K562 (cell line): ENCODE results near the gene TAF4. TPM values are rescaled to one million over a fixed set of nuclear protein-coding genes. Genes with fewer than 3 reads are reported as not detected.
A peak's percentile ranks its signal among the peaks of the same experiment; 100 is the strongest.

Experiments used
- ARID2 ChIP-seq: fragments of 450-650 bp; IDR thresholded peaks from 2 replicates; pipeline ENCODE4 v1.6.1; 2017; ENCODE audit warnings: antibody characterized with exemption, mild to moderate bottlenecking
- BCOR ChIP-seq: fragments of 450-650 bp; IDR thresholded peaks from 2 replicates; pipeline ENCODE4 v1.6.1; 2016
- CBFB ChIP-seq: sonication (generic); formaldehyde crosslinking; IDR thresholded peaks from 2 replicates; pipeline ENCODE4 v1.4.0; 2020; ENCODE audit warnings: mild to moderate bottlenecking, missing genetic modification reagents
- CC2D1A ChIP-seq: fragments of 450-650 bp; IDR thresholded peaks from 2 replicates; pipeline ENCODE4 v1.6.1; 2017; ENCODE audit warnings: mild to moderate bottlenecking
- IRF1 ChIP-seq: sonication (generic); formaldehyde crosslinking; IDR thresholded peaks from 2 replicates; pipeline ENCODE4 v1.8.0; 2022; ENCODE audit warnings: missing genetic modification reagents, mild to moderate bottlenecking, borderline replicate concordance
- NCOA4 ChIP-seq: fragments of 450-650 bp; IDR thresholded peaks from 2 replicates; pipeline ENCODE4 v1.6.1; 2018; ENCODE audit warnings: mild to moderate bottlenecking; ENCODE audit not compliant: partially characterized antibody
- TFE3 ChIP-seq: fragments of 450-650 bp; formaldehyde crosslinking; IDR thresholded peaks from 2 replicates; pipeline ENCODE4 v1.4.0; 2020; ENCODE audit warnings: mild to moderate bottlenecking, mixed read lengths
- USF2 ChIP-seq: sonication (generic); formaldehyde crosslinking; IDR thresholded peaks from 2 replicates; pipeline ENCODE4 v1.5.0; 2020; ENCODE audit warnings: missing genetic modification reagents
- ZBTB40 ChIP-seq, 2 experiments: fragments of 450-650 bp in 1 of 2; sonication (generic) in 1 of 2; formaldehyde crosslinking in 1 of 2; IDR thresholded peaks; 2 replicates each; pipeline versions ENCODE4 v1.7.1 to v1.9.0; 2016 to 2022; ENCODE audit warnings: inconsistent platforms in 1 of 2, mild to moderate bottlenecking in 1 of 2, missing genetic modification reagents in 1 of 2
- ZKSCAN1 ChIP-seq: fragments of 150-350 bp; IDR thresholded peaks from 2 replicates; pipeline ENCODE4 v1.6.1; 2016; ENCODE audit warnings: low read depth, low read length
- polyA plus RNA-seq, 8 experiments: library from polyadenylated mRNA; depleted of rRNA in 4 of 8; stranded (reverse) in 5 of 8; unstranded in 3 of 8; fragments of >200 nt; fragmentation: Nextera tagmentation in 2 of 8; fragmentation: Illumina TruSeq in 1 of 8; extraction: Ambion mirVana in 2 of 8; extraction: Trizol in 1 of 8; gene quantifications; 2 replicates each; pipeline versions ENCODE4 v1.2.1 to v1.2.3, GENCODE V29; 2011 to 2014; ENCODE audit warnings: inconsistent platforms in 1 of 8, missing spikeins in 1 of 8
- total RNA-seq, 7 experiments: library from RNA; depleted of rRNA in 6 of 7; stranded (reverse); fragments of >200 nt in 6 of 7; fragmentation: Illumina TruSeq in 2 of 7; extraction: Trizol in 2 of 7; gene quantifications; 2 replicates each; pipeline versions ENCODE4 v1.2.1 to v1.2.3, GENCODE V29; 2011 to 2021; ENCODE audit warnings: low replicate concordance in 1 of 7

TAF4 gene
- total and polyA plus RNA-seq, 9 of the 15 experiments (the other 6 are each of a cell fraction or from before 2014, with no cell fraction given), result 0.44 to 28.3 (median 5.6) TPM

- 0 out of 2 replicates have a peak, but pooled peaks have one; percentile 34 for TF ChIP-seq ZBTB40 (IDR thresholded peaks at IDR 0.05)
- no peak for TF ChIP-seq ZBTB40 (CRISPR knock-in tag; IDR thresholded peaks at IDR 0.05)
- no peak for TF ChIP-seq ZKSCAN1
- TF ChIP-seq CC2D1A, result peak; percentile 29; the same call in 1 of the 2 replicates
- TF ChIP-seq USF2 (CRISPR knock-in tag), result no peak
- TF ChIP-seq ARID2, result no peak
- TF ChIP-seq NCOA4, result no peak
- TF ChIP-seq IRF1, result no peak
- no peak for TF ChIP-seq CBFB
- no peak for TF ChIP-seq TFE3 (CRISPR knock-in tag)
- no peak for TF ChIP-seq BCOR
Observed at GRCh38 chr20:61980647-61981583, 84.8 kb downstream of the TAF4 start (continued).
